HG02759 (cell line): ENCODE measurements around the gene MAP2K5.

Experiments used
- ATAC-seq: cut with Tn5 transposase; IDR thresholded peaks from one replicate; pipeline ENCODE4 v1.9.1; 2021; ENCODE audit warnings: mild to moderate bottlenecking, moderate library complexity; ENCODE audit not compliant: unreplicated experiment

The MAP2K5 gene

DNA sequence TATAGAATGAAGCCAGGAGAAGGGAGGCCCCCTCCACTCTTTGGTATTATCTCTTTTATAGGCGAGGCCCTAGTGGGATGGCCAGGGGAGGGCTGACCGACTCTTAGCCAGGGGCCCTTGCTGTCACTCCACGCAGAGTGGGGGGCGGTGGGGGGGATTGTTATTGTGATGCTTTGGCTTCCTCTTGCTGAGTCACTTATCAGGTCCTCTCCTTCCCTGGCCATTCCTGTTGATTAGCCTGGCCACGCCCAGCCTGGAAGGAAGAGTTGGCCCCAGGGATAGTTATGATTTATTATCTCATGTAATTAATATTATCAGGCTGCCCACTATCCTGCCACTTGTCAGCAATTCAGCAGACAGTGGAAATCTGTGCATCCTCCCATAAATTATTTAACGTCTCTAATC lies 257.3 kb downstream of the MAP2K5 start:
- no peak for ATAC-seq

GRCh38 chr15:67801142-67801541 lies 258.6 kb downstream of the MAP2K5 start:
- no peak for ATAC-seq

- ATAC-seq, result no peak
Measured at GRCh38 chr15:67801926-67802914, 259.7 kb downstream of the MAP2K5 start.

GRCh38 chr15:67803299-67803698 lies 260.8 kb downstream of the MAP2K5 start:
- no peak for ATAC-seq

DNA sequence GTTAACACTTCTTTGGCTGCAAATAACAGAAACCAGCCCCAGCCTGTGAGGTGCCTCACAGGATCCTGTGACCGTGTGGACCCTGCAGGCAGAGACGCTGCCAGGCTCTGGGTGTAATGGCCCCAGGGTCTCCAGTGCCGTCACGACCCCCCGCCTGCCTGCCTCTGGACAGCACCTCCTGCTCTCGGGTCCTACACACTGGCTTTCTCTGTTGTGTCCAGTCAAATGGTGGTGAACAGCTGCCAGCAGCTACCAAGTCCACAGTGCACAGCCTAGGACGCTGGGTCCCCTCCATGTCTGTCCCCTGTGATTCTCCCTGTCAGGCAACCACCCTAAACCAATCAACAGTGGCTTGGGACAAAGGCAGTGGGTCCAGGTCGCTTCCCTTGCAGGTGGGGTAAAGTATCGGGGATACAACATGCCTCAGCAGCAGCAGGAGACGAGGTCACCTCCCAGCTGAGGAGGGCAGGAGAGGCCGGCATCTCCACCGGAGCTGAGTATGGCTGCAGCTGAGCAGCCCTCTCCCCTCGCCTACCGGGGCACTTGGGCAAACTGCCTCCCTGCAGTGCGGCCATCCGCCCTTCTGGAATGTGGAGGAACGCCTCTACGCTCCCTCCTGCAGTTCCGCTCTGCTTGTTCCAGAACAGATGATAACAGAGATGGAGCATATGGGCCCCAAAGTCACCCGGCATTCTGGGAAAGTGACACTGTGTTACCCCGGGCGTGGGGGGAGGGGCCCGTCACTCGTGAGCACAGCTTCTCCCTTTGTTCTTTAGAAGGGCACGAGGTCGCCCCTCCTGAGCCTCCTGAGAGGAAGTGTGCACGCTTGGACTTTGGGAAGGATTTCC lies 261.7 kb downstream of the MAP2K5 start:
- no peak for ATAC-seq

DNA sequence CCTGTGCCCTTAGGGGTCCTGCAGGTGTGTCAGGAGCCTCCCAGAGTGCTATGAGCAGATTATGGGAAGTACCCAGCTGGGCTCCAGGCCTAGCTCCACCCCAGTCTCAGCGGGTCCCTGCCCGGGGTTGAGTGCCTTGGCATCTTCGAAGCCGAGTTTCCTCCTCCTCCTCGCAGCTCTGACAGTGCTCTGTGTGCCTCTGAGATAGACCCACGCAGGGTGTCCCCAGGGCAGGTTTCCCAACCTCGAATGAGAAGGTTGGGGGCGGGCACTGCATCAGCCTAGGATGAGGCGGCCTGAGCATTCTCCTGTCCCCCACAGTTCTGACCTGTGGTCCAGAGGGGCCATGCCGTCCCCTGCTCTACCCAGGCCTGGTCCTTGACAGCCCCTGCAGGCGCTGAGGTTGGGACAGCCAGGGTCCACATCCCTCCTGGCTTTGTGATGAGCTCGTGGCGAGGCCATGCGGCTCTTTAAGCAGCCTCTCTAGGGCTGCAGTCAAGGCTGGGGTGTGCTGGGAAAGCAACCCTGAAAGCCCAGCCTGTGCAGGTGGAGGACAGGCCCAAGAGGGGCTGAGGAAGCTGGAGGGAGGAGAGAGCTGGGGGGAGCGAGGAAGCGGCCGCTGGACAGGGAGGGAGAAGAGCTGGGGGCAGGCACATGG lies 262.6 kb downstream of the MAP2K5 start:
- no peak for ATAC-seq

- no peak for ATAC-seq
Measured at GRCh38 chr15:67805666-67806516, 263.4 kb downstream of the MAP2K5 start.

DNA sequence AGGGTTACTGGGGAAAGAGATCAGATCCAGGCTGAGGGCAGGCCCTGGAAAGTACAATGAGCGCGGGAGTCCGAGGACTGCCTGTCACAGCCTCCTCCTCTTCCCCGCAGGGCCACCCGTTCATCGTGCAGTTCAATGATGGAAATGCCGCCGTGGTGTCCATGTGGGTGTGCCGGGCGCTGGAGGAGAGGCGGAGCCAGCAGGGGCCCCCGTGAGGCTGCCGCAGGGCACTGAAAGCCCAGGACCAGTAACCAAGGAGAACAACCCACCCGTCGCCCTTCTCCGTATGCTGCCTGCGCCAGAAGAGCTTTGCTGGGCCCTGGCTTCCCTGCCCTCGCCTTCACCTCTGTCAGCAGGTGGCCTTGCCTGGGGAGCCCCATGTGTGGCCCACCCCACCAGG lies 264.0 kb downstream of the MAP2K5 start:
- ATAC-seq, result no peak

GRCh38 chr15:67807141-67807540 lies 264.6 kb downstream of the MAP2K5 start:
- no peak for ATAC-seq

GRCh38 chr15:67807836-67808235 lies 265.3 kb downstream of the MAP2K5 start:
- ATAC-seq, result no peak

DNA sequence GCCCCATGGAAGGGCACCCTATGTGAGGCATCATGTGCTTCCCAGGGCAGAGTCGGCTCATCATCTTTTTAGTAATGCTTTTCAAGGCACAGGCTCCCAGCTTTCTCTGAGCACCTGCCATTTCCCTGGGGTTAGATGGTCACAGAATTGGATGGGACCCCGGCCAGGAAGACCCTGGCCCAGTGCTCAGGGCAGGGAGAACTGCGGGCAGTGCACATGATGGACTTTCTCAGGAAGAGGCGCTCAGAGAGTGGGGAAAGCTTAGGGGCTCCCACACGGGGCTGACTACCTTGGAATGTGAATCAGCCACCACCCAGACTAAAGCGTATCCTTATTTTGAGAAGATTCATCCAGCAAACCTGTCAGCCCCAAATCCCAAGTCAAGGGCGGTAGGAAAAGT lies 266.3 kb downstream of the MAP2K5 start:
- no peak for ATAC-seq

- ATAC-seq, result no peak
Measured at GRCh38 chr15:67809441-67809840, 266.9 kb downstream of the MAP2K5 start.

- ATAC-seq, result no peak
Measured at GRCh38 chr15:67809866-67810265, 267.4 kb downstream of the MAP2K5 start.

- no peak for ATAC-seq
Measured at GRCh38 chr15:67812241-67812644, 269.7 kb downstream of the MAP2K5 start.

DNA sequence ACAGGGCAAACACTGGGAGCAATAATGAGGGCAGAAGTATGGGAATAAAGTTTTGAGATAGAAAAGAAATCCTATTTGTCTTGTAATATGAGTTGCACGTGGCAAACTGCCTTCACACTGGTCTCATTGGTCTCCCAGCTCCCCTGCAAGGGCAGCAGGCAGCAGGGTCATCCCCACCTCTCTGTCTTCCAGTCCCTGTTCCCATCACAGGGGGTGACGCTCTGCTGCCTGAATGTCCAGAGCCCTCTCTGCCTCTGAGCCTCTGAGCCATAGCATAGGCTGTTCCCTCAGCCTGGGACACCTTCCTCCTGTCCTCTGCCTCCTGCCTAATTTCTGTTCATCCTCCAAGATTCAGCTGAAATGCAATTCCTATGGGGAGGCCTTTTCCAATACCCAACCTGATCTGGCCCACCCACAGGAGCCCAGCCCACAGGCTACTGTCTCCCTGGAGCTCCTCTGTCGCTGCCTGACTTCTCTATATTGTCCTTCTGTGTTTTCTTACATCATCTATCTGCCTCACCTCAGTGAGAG lies 270.7 kb downstream of the MAP2K5 start:
- no peak for ATAC-seq

GRCh38 chr15:67815036-67815592 lies 272.6 kb downstream of the MAP2K5 start:
- no peak for ATAC-seq

- ATAC-seq, result no peak
Measured at GRCh38 chr15:67816668-67817067, 274.2 kb downstream of the MAP2K5 start.

- ATAC-seq, result no peak
Measured at GRCh38 chr15:67818464-67818863, 276.0 kb downstream of the MAP2K5 start.

DNA sequence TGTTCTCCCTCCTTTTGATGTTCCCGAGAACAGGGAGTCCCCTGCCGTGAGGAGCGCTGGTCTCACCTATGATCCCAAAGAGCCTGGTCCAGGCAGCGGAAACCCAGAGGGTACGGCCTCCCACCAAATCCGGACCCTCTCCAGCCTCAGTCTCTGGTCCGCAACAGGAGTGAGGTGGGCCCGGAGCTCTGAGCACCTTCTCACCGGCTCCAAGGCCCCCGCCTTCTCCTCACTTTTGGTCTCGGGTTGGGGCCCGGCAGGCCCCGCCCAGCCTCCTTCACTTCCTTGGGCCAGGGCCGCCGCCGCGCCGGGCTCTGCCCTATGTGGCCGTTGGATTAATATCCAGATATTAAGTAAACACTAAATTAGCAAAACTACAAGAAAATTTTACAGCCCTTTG lies 277.1 kb downstream of the MAP2K5 start:
- no peak for ATAC-seq
